ENCODE measurements around the gene FAM210B. TPM values are rescaled to one million over a fixed set of nuclear protein-coding genes. Genes with fewer than 3 reads are reported as not detected.

Gene FAM210B
- total RNA-seq, 1 experiment from 2014 or later = 19.1 TPM

GRCh38 chr20:56386219-56386618, 27.4 kb downstream of the FAM210B start:
- H3K27ac Mint-ChIP-seq = 0 out of 2 replicates have a peak overlapping the region, but pooled peaks have one; percentile 70
- CTCF ChIA-PET = no interaction called here
- no peak for TF ChIP-seq FOXP1 (CRISPR knock-in tag; IDR thresholded peaks at IDR 0.05; ENCODE audit: borderline replicate concordance)
- TF ChIP-seq ELF4 (CRISPR knock-in tag; IDR thresholded peaks at IDR 0.05; ENCODE audit: low read depth) = no peak
- TF ChIP-seq ERG (CRISPR knock-in tag; IDR thresholded peaks at IDR 0.05) = no peak
- no peak for TF ChIP-seq ATF6 (CRISPR knock-in tag; IDR thresholded peaks at IDR 0.05)
- no peak for DNase-seq (ENCODE audit: low spot score)
- H3K36me3 Mint-ChIP-seq = peaks cover 86% of the 10 kb centered on the region
- H3K4me3 Mint-ChIP-seq = no peak overlapping the region
- H3K9me3 Mint-ChIP-seq = no peaks in the 10 kb centered on the region
- no peaks in the 10 kb centered on the region for H3K27me3 Mint-ChIP-seq (ENCODE audit: low read depth)
- peaks cover 19% of the 10 kb centered on the region for H3K4me1 Mint-ChIP-seq
- POLR2A ChIA-PET = no interaction called here
- ATAC-seq = no peak

GRCh38 chr20:56388882-56389281, 30.1 kb downstream of the FAM210B start:
- TF ChIP-seq FOXP4 (CRISPR knock-in tag; IDR thresholded peaks at IDR 0.05) (no peak), ELF4 (CRISPR knock-in tag; IDR thresholded peaks at IDR 0.05; ENCODE audit: low read depth) (no peak), ZNF671 (CRISPR knock-in tag; IDR thresholded peaks at IDR 0.05) (no peak), SMAD3 (CRISPR knock-in tag; IDR thresholded peaks at IDR 0.05; ENCODE audit: borderline replicate concordance) (no peak), CREM (CRISPR knock-in tag; IDR thresholded peaks at IDR 0.05) (no peak), MYBL2 (CRISPR knock-in tag; IDR thresholded peaks at IDR 0.05) (no peak), GABPB1 (CRISPR knock-in tag; IDR thresholded peaks at IDR 0.05) (no peak), MAX (CRISPR knock-in tag; IDR thresholded peaks at IDR 0.05) (no peak), ZNF416 (CRISPR knock-in tag; IDR thresholded peaks at IDR 0.05) (no peak), IRF2 (CRISPR knock-in tag; IDR thresholded peaks at IDR 0.05; ENCODE audit: borderline replicate concordance, low read depth) (no peak), ZMAT4 (CRISPR knock-in tag; IDR thresholded peaks at IDR 0.05) (no peak), ZNF425 (CRISPR knock-in tag; conservative IDR thresholded peaks at IDR 0.05) (no peak), NR1H2 (CRISPR knock-in tag; IDR thresholded peaks at IDR 0.05) (no peak), ZNF423 (CRISPR knock-in tag; IDR thresholded peaks at IDR 0.05) (no peak), ZNF317 (CRISPR knock-in tag; IDR thresholded peaks at IDR 0.05; ENCODE audit: borderline replicate concordance, low read depth) (no peak), TEAD1 (CRISPR knock-in tag; IDR thresholded peaks at IDR 0.05) (no peak)
- DNase-seq (ENCODE audit: low spot score) (no peak), ATAC-seq (no peak)
- H3K4me1 Mint-ChIP-seq = peaks cover 27% of the 10 kb centered on the region
- H3K9me3 Mint-ChIP-seq = no peaks in the 10 kb centered on the region
- ChIA-PET CTCF (no interaction called here), POLR2A (no interaction called here)
- H3K27me3 Mint-ChIP-seq (ENCODE audit: low read depth) = no peaks in the 10 kb centered on the region
- H3K27ac Mint-ChIP-seq = peak overlapping the region; percentile 48; the same call in 1 of the 2 replicates
- H3K36me3 Mint-ChIP-seq = peaks cover 61% of the 10 kb centered on the region
- H3K4me3 Mint-ChIP-seq = no peak overlapping the region; the same call in 1 of the 2 replicates
